HG03175 (cell line): ENCODE measurements around the gene ERRFI1.

ENCODE experiments used
- ATAC-seq: cut with Tn5 transposase; IDR thresholded peaks from one replicate; pipeline ENCODE4 v1.9.1; 2021; ENCODE audit warnings: mild to moderate bottlenecking, moderate library complexity; ENCODE audit not compliant: unreplicated experiment

The ERRFI1 gene

DNA sequence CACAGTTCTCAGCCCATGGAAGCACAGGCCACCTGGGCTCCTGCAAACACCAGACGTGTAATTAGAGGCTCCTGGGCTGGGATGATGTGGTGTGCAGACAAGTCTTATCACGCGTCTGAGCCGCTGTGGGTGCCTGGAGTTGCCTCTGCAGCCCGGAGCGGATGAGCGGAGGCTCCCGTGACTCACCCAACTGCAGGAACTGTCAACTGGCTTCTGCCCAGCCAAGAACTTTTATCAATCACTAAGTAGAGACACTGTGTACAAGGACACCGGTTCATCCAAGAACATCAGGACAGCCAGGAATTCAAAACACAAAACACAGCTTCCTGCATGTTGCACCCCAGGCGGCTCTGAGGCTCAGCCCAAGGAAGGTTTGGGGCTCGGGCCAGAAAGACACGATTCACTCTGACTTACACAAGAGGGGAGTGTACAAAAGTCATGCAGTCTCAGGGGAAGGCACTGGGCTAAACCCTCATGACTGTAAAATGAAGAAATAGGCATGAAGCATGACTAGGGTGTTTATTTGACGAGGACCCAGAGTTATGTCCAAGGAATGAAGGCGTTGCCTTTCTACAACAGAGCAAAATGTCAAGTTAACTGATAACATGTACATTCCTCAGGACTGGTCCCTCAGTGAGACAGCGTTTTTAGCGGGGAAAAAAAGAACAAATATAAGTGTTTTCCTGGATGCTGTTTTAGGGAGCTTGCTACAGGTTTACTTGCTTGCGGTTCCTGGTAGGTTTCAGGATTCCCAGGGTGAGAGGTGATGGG is 21.1 kb downstream of the ERRFI1 start:
- ATAC-seq = no peak

DNA sequence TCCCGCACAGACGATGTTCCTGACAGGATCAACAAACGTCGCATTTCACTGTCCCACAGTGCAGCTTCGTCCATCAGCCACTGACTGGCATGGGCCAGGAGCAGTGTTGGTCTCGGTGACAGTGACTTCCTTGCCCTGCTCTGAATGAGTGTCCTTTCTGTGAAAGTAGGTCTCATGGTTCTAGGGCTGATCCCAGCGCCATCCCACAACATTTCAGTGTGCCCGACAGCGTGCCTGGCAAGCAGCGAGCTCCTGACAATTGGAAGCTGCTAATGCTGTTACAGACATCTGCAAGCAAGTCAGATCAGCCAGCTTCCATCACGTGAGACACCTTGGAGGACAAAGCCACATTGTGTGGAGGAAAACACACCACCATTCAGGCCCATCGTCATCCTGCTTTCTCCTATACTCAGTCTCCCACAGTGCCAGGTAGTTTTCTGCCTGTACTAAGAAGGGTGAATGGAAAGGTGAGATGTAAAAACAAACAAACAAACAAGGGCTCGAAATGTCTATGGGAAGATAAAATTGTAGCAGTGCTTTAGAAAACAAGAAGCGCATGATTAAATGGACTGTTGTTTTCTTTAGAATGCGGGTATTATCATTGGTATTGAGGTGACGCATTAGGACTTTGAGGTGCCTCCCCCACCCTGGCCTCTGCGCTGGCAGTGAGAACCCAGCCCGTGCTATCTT is 21.9 kb downstream of the ERRFI1 start:
- no peak for ATAC-seq

DNA sequence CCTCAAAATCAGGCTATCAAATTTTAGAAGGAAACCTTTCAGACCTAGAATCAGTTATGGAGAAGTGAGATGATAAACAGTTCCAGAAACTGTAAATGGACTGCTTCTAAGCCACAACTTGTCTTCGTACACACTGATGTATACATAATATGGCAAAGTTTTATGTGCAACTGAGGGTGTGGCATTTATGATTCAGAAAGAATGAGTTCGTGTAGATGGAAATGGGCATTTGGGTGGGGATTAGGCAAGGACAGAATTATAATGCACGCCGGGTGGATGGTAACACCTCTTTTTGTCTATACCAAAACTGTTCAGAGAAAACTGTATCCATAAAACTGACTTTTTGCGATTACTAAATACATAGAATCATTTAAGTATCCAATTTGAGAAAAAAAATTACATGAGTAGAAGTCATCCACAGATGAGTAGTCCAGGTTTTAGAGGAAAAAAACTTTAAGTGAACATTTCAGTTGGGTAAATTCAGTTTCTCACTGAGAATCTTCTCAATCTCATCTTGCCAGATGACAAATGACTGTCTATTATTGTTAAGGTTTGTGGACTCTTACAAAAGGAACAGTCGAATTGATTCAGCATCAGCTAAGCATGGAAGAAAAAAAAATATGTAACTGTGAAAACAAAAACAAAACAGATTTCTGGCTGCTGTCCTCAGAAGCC is 22.5 kb downstream of the ERRFI1 start:
- ATAC-seq = no peak

DNA sequence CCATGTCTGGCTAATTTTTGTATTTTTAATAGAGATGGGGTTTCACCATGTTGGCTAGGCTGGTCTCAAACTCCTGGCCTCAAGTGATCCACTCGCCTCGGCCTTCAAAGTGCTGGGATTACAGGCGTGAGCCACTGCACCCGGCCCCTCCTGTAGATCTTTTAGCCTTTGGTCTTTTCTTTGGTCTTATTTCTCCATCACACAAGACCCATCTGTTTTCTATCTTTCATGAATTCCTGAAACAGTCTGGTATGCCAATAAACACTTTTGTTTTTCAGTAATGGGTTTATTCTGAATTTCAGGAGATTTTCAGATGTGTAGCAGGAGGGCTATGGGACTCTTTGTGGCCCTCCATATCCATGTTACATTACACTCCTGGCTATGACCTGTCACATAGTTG is 23.2 kb downstream of the ERRFI1 start:
- ATAC-seq = no peak

DNA sequence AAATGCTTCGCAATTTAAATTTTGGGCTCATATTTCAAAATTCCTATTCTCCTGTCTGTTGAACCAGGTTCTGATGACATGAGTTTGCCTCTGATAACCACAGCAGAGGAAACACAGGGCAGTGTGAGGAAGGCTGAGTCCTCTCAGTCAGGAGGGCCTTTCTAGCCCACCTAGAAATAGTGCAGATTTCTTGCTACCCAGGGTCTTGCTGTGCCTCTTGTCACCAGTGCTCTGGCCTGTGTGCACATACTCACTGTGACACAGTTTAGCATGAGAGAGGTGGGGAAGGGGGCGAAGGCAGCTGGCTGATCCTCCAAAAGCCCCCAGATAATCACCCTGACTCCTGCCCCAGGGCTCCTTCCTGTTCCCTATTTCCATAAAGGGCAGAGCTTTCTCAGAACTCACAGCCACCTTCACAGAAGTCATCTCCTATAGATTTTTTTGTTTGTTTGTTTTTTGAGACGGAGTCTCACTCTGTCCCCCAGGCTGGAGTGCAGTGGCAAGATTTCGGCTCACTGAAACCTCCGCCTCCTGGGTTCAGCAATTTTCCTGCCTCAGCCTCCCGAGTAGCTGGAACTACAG is 23.7 kb downstream of the ERRFI1 start:
- ATAC-seq = no peak

DNA sequence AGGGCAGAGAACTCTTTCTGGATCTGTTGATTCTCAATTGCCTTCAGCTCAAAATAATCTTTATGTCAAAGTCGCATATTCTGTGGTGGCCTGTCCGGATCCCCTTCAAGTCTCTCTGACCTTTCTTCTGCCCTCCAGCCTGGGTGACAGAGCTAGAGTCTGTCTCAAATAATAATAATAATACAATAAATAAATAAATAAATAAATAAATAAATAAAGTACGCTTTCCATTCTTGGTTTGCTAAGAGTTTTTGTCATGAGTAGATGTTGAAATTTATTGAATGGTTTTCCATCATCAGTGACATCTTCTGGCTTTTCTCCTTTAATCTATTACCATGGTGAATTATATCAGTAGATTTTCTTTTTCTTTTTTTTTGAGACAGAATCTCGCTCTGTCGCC is 30.7 kb downstream of the ERRFI1 start:
- no peak for ATAC-seq

DNA sequence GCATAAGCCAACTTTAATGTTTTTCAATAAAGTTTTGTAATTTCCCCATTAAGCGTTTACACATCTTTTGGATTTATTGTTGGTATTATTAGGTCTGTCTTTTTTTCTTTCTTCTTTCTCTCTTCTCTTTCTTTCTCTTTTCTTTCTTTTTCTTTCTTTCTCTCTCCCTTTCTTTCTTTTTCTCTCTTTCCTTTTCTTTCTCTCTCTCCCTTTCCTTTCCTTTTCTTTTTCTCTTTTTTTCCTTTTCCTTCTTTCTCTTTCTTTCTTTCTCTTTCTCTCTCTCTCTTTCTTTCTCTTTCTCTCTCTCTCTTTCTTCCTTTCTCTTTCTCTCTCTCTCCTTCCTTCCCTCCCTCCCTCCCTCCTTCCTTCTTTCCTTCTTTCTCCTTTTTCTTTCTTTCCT is 31.3 kb downstream of the ERRFI1 start:
- no peak for ATAC-seq

DNA sequence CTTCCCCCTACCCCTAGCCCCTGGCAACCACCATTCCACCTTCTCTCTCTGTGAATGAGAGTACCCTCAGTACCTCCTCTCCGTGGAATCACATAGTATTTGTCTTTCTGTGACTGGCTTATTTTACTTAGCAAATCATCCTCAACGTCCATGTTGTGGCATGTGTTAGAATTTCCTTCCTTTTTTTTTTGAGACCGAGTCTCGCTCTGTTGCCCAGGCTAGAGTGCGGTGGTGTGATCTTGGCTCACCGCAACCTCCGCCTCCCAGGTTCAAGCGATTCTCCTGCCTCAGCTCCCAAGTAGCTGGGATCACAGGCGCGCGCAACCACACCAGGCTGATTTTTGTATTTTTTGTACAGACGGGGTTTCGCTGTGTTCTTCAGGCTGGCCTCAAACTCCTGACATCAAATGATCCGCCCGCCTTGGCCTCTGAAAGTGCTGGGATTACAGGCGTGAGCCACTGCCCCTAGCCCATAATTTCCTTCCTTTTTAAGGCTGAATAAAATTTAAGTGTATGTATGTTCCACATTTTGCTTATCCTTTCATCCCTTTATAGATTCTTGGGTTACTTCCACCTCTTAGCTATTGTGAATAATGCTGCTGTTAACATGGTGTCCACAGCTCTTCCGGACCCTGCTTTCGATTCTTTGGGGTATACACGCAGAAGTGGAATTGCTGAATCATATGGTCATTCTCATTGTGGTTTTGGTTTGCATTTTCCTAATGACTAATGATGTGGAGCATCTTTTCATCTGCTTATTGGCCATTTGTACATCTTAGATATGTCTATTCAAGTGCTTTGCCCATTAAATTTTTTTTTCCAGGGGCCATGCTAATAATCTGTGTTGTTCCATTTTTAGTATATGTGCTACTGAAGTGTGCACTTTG is 32.3 kb downstream of the ERRFI1 start:
- peak; percentile 90 for ATAC-seq

DNA sequence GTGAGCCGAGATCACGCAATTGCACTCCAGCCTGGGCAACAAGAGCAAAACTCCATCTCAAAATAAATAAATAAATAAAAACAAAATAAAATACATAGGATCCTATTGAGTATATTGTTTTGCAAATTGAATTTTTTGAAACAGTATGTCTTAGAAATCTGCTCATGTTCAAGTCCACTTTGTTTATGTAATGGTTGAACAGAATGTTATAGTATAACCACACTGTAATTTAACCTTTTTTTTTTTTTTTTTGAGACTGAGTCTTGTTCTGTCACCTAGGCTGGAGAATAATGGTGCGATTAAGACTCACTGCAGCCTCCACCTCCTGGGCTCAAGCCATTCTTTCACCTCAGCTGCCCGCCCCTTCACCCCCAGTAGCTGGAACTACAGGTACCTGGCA is 33.2 kb downstream of the ERRFI1 start:
- ATAC-seq = no peak

DNA sequence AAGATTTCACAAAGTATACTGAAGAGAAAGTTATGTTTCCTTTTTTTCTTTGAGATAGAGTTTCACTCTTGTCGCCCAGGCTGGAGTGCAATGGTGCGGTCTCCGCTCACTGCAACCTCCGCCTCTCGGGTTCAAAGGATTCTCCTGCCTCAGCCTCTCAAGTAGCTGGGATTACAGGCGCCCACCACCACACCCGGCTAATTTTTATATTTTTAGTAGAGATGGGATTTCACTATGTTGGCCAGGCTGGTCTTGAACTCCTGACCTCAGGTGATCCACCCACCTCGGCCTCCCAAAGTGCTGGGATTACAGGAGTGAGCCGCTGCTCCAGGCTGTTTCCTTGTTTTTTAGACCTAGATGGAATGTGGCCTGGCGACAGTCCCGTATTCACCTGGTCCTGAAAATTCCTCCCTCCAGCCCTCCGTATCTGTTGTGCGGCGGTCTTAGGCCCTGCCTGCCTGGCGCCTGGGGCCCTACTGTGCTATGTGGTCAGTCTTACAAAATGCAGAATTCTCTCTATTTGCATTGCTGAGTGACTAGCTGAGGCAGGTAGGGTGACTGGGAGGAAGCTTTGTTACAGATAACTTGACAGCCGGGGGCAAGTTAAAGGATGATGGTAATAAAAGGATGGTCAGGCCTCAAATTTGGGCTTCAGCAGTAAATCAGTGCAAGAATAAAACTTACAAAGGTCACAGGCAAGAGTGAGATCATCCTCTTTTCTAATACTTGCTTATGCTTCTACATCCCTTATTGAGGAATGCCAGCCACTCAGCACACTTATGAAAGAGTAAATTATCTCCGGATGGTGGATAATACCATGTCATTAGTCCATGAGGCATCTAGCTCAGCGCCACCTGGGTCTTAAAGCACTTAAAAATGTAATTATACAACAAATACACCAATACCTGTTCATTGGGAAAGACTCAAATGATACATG is 34.3 kb downstream of the ERRFI1 start:
- no peak for ATAC-seq

DNA sequence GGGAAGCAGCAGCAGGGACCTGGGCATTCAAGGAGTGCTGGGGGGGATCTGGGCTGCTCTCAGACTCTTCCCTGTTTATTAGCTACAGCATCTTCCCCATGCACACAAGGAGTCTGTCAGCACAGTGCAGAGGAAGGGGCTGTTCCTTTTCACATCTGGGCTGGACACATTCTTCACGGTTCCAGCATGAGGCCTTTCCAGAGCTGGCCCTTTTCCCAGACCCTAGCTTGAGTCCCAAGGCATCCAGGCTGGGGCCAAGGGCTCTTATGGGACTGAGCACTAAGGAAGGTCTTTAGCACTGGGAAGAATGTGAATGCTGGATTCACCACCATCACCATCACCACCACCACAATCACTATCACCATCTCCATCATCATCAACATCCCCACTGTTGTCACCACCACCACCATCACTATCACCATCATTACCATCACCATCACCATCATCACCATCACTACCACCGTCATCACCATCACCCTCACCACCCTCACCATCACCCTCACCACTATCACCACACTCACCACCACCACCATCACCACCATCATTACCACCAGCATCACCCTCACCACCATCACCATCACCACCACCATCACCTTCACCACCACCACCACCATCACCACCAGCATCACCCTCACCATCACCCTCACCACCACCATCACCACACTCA is 36.2 kb downstream of the ERRFI1 start:
- no peak for ATAC-seq

DNA sequence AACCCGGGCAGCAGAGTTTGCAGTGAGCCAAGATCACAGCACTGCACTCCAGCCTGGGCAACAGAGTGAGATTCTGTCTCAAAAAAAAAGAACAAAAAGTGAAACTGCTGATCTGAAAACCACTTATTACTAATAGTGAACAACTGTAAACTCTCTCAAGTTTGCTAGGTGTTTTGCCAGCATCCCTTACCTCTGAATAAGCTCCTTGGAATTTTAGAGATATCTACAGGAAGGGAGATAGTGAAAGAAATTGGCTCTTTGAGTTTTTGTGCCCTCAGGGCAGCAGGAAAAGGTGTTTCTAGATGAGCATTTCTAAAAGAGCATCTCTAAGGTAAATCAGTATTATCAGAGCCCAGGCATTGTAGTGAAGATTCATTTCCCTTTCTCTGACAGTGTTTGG is 37.5 kb downstream of the ERRFI1 start:
- no peak for ATAC-seq

DNA sequence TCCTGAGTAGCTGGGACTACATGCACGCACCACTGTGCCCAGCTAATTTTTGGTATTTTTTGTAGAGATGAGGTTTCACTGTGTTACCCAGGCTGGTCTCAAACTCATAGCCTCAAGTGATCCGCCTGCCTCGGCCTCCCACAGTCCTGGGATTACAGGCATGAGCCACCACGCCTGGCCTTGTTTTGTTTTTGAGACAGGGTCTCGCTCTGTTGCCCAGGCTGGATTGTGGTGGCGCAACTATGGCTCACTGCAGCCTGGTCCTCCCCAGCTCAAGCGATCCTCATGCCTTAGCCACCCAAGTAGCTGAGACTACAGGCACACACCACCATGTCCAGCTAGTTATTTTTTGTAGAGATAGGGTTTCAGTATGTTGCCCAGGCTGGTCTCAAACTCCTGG is 38.6 kb downstream of the ERRFI1 start:
- no peak for ATAC-seq

DNA sequence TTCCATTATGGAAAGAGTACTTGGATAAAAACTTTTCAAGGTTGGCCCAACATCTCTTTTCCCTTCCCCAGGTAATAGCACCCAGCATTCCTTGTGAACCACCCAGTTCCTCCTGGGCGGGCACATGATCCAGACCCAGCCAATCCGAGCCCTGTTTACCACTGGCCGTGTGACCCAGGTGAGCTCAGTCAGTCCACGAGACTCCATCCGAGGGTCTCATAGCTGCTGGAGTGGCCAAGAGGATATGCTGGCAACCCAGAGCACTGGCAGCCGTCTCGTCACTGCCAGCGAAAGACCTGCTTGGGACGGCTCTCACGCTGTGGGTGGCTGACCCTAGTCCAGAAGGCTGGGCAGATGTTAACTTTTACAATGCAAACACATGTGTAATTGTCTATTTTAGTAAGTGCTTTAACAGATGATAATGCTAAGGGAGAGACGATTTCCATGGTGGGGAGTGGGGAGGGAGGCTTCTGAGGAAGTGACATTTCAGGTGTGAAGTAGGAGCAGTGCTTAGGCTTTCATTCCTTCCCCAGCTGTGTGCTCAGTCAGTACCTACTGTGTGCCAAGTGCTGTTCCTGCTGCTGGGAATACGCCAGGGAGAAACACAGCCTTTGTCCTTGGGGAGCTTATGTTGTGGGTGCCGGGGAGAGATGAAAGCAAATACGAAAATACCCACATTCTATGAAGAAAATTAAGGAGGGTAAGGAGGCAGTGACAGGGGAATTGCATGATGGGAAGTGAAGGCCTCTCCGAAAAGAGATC is 40.1 kb downstream of the ERRFI1 start:
- ATAC-seq = no peak

DNA sequence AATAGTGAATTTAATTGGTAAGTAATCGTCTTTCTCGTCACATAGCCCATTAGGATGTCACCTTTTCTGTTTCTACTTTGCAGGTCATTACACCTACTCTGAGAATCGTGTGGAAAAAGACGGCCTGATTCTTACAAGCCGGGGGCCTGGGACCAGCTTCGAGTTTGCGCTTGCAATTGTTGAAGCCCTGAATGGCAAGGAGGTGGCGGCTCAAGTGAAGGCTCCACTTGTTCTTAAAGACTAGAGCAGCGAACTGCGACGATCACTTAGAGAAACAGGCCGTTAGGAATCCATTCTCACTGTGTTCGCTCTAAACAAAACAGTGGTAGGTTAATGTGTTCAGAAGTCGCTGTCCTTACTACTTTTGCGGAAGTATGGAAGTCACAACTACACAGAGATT is 41.3 kb downstream of the ERRFI1 start:
- no peak for ATAC-seq

DNA sequence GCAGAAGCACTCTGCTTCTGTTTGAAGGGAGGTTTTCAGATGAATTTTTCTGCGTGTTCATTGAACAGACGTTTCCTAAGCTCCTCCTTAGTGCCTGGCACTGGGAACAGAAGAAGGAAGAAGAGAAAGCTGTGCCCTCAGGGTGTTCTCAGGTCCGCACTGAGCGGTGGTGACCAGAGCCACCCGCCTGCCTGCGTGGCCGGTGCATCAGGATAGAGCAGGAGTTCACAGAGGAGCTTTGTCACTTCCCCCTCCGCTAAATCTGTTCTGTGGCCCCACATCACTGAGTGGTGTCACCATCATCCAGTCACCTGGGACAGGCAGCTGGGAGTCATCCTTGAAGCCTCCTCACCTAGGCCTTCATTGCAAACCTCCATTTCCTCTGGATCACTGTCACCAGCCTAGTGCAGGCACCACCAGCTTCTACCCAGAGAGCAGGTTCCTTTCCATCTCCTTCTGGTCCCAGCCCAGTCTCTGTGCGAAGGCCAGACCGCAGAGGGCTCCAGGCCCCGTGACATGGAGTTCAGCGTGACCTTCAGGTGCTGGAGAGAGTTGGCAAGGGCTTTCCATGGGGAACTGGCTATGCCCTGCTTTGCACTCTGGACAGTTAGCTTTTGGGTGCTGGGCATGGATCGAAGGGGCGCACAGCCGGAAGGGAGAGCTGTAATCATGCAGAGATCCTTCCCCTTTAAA is 42.9 kb downstream of the ERRFI1 start:
- no peak for ATAC-seq

DNA sequence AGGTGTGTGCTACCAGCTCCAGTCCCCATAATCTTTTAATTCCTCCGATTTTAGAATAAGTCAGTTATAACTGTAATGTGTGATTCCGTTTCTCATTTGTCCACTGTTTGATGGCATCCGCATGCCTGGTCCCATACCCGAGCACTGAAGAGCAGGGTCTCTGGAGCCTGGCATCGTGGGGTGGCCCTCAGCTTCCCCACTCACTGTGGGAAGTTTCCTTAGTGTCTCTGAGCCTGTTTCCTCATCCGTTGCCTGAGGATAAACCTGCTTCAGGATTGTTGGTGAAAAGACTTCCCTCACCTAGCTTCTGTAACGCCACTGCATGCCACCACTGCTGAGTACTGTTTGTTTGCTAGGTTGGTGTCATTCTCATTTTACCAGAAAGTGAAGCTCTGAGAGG is 45.1 kb downstream of the ERRFI1 start:
- no peak for ATAC-seq
